Activated T-cell treated with anti-CD3 and anti-CD28 coated beads for 1 hour (primary cell): Measurements from ENCODE around the gene GRM7.

ENCODE experiments used
- DNase-seq: peaks from one replicate; pipeline ENCODE4 v3.0.0-alpha.2; 2020; ENCODE audit warnings: low read depth

The GRM7 gene

GRCh38 chr3:7241584-7242302 is 380.8 kb downstream of the GRM7 start:
- DNase-seq: no peak

- DNase-seq: no peak
These were observed 381.4 kb downstream of the GRM7 start for GRCh38 chr3:7242303-7242635.

- DNase-seq: no peak
These were observed 388.7 kb downstream of the GRM7 start for GRCh38 chr3:7249493-7250076.

GRCh38 chr3:7254251-7254650 is 393.3 kb downstream of the GRM7 start:
- no peak for DNase-seq

- no peak for DNase-seq
These were observed 400.1 kb downstream of the GRM7 start for GRCh38 chr3:7260975-7261374.

- no peak for DNase-seq
These were observed 402.7 kb downstream of the GRM7 start for GRCh38 chr3:7263347-7264195.

GRCh38 chr3:7264196-7264526 is 403.2 kb downstream of the GRM7 start:
- no peak for DNase-seq

- DNase-seq: no peak
These were observed 404.8 kb downstream of the GRM7 start for GRCh38 chr3:7265736-7266135.

GRCh38 chr3:7266551-7266950 is 405.6 kb downstream of the GRM7 start:
- DNase-seq: no peak

GRCh38 chr3:7270731-7271130 is 409.8 kb downstream of the GRM7 start:
- no peak for DNase-seq

- DNase-seq: no peak
These were observed 410.7 kb downstream of the GRM7 start for GRCh38 chr3:7271631-7272030.

GRCh38 chr3:7272203-7272602 is 411.3 kb downstream of the GRM7 start:
- DNase-seq: no peak

GRCh38 chr3:7275396-7275795 is 414.5 kb downstream of the GRM7 start:
- no peak for DNase-seq

- no peak for DNase-seq
These were observed 419.4 kb downstream of the GRM7 start for GRCh38 chr3:7280318-7280717.

- no peak for DNase-seq
These were observed 422.1 kb downstream of the GRM7 start for GRCh38 chr3:7282988-7283387.

GRCh38 chr3:7285505-7285904 is 424.6 kb downstream of the GRM7 start:
- no peak for DNase-seq

- no peak for DNase-seq
These were observed 427.2 kb downstream of the GRM7 start for GRCh38 chr3:7288133-7288532.

- no peak for DNase-seq
These were observed 428.2 kb downstream of the GRM7 start for GRCh38 chr3:7289121-7289520.

GRCh38 chr3:7290077-7290825 is 429.3 kb downstream of the GRM7 start:
- no peak for DNase-seq

- DNase-seq: no peak
These were observed 431.4 kb downstream of the GRM7 start for GRCh38 chr3:7292362-7292761.

GRCh38 chr3:7293286-7293685 is 432.4 kb downstream of the GRM7 start:
- DNase-seq: no peak

GRCh38 chr3:7305561-7305960 is 444.6 kb downstream of the GRM7 start:
- DNase-seq: no peak

- no peak for DNase-seq
These were observed 446.0 kb downstream of the GRM7 start for GRCh38 chr3:7306901-7307300.
